Parietal lobe (tissue), 2 donors: ENCODE measurements around the gene C1R. TPM values are rescaled to one million over a fixed set of nuclear protein-coding genes. Genes with fewer than 3 reads are reported as not detected.

Experiments used
- small RNA-seq: library from RNA; depleted of rRNA; stranded (forward); fragments of <200 nt; gene quantifications from one replicate; pipeline ENCODE3, GENCODE V24; 2014; ENCODE audit warnings: low replicate concordance
- total RNA-seq: library from RNA; depleted of rRNA; stranded (reverse); fragments of >200 nt; gene quantifications from one replicate; pipeline ENCODE4 v1.2.3, GENCODE V29; 2014

Gene C1R
- 1.6 TPM for total RNA-seq

GRCh38 chr12:7092229-7092985 lies at the start of gene C1R:
TSS of gene C1R (minus strand) at chr12:7092445. CDS start at chr12:7092388, 57 bp downstream.

GRCh38 chr12:7129872-7130691 lies 37.8 kb upstream of the C1R start, which contains the start of gene CLSTN3:
TSS of gene CLSTN3 (plus strand) at chr12:7130371. CDS start at chr12:7130649, 278 bp downstream.

GRCh38 chr12:7128681-7129286 lies 36.5 kb upstream of the C1R start, which contains the start of gene RBP5:
TSS of gene RBP5 (minus strand) at chr12:7128889. CDS start at chr12:7128775, 114 bp downstream.

GRCh38 chr12:7108796-7109571 lies 16.7 kb upstream of the C1R start, which contains the start of gene C1RL:
TSS of gene C1RL (minus strand) at chr12:7109214. CDS start at chr12:7109180, 34 bp downstream.

DNA sequence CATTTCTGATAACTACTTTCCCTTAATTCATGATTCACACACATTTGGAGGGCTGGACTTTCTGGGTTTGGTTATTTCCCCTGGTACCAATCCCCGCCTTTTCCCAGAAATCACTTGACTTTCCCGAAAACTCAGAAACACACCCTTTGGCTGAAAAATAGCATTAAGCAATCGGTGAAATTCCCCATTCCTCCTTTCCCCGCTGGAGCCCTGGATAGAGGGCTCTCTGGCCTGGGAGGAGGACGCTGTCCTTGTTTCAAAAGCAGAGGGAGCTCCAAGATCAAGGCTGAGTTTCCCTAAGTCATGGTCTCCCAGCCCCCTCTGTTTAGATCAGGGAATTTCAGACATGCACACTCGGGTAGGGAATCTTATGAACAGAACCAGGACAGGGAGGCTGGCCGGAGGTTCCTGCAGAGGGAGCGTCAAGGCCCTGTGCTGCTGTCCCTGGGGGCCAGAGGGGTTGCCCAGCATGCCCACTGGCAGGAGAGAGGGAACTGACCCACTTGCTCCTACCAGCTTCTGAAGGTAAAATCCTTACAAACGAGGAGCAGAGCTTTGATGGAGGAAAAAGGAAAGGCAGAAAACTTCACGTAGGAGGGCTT lies 31.8 kb downstream of the C1R start, which contains the start of gene C1S:
Gene C1S (plus strand): TSS at position 366 of the 602 bp plus-strand sequence. CDS start 1,195 bp downstream, outside the sequence.

Small RNA genes within 50 kb of the gene (small RNA-seq; reads per million reads assigned to genes)
- gene AC006512.1 = not detected
- gene RNU6-485P = not detected

Other genes with a start within 250 kb of the C1R start
- gene CDCA3, start 241.2 kb downstream of the C1R start, total RNA-seq = 4.1 TPM
- 64.8 TPM for gene USP5, start 240.3 kb downstream of the C1R start, total RNA-seq
- 181 TPM for gene TPI1, start 224.9 kb downstream of the C1R start, total RNA-seq
- gene SPSB2, start 219.1 kb downstream of the C1R start, total RNA-seq = 2.8 TPM
- 8.5 TPM for gene LRRC23, start 187.6 kb downstream of the C1R start, total RNA-seq
- 146 TPM for gene ENO2, start 177.9 kb downstream of the C1R start, total RNA-seq
- gene ATN1, start 164.5 kb downstream of the C1R start, total RNA-seq = 22.5 TPM
- gene RNU7-1, start 148.6 kb downstream of the C1R start, total RNA-seq = not detected
- 295 TPM for gene C12orf57, start 148.4 kb downstream of the C1R start, total RNA-seq
- gene PTPN6, start 141.1 kb downstream of the C1R start, total RNA-seq = 3.4 TPM
- gene PHB2, start 121.8 kb downstream of the C1R start, total RNA-seq = 104 TPM
- gene EMG1, start 121.5 kb downstream of the C1R start, total RNA-seq = 39.4 TPM
- gene LPCAT3, start 74.0 kb downstream of the C1R start, total RNA-seq = 15.0 TPM
- 8.1 TPM for gene C1S, start 31.7 kb downstream of the C1R start, total RNA-seq
- 5.9 TPM for gene C1RL, start 16.8 kb upstream of the C1R start, total RNA-seq
- not detected for gene RBP5, start 36.4 kb upstream of the C1R start, total RNA-seq
- gene CLSTN3, start 37.9 kb upstream of the C1R start, total RNA-seq = 79.2 TPM
- 62.9 TPM for gene PEX5, start 97.2 kb upstream of the C1R start, total RNA-seq
- not detected for gene ACSM4, start 211.6 kb upstream of the C1R start, total RNA-seq